Activated T-cell treated with anti-CD3 and anti-CD28 coated beads, Interleukin-2, amount 50 U/mL, for 4 hours (primary cell): Measurements from ENCODE around the gene RHOBTB3. TPM values are rescaled to one million over a fixed set of nuclear protein-coding genes. Genes with fewer than 3 reads are reported as not detected.

ENCODE experiments used
- ATAC-seq, 2 donors: fragments of 200-7000 bp; cut with Tn5 transposase; one replicate each; pipeline ENCODE4 v1.10.0; 2021
- DNase-seq: peaks from one replicate; pipeline ENCODE4 v3.0.0-alpha.2; 2020
- H3K27me3 Mint-ChIP-seq: one replicate; pipeline ENCODE4 v1.8.0; 2021; ENCODE audit warnings: low read depth, mixed read lengths
- H3K36me3 Mint-ChIP-seq: one replicate; pipeline ENCODE4 v1.8.0; 2022; ENCODE audit warnings: mixed read lengths; ENCODE audit not compliant: insufficient read depth
- H3K4me1 Mint-ChIP-seq: one replicate; pipeline ENCODE4 v1.8.0; 2021; ENCODE audit warnings: low read depth, mixed read lengths
- H3K4me3 Mint-ChIP-seq: one replicate; pipeline ENCODE4 v1.8.0; 2021; ENCODE audit warnings: mild to moderate bottlenecking, moderate library complexity, mixed read lengths
- H3K9me3 Mint-ChIP-seq: one replicate; pipeline ENCODE4 v1.8.0; 2021; ENCODE audit warnings: mixed read lengths
- total RNA-seq, 3 donors: library from RNA; stranded (reverse); gene quantifications; one replicate each; pipeline ENCODE4 v1.2.1, GENCODE V29; 2021

RHOBTB3 gene
- total RNA-seq, 3 donors from 2014 or later = 2.2 to 5.0 (median 3.9) TPM

DNA sequence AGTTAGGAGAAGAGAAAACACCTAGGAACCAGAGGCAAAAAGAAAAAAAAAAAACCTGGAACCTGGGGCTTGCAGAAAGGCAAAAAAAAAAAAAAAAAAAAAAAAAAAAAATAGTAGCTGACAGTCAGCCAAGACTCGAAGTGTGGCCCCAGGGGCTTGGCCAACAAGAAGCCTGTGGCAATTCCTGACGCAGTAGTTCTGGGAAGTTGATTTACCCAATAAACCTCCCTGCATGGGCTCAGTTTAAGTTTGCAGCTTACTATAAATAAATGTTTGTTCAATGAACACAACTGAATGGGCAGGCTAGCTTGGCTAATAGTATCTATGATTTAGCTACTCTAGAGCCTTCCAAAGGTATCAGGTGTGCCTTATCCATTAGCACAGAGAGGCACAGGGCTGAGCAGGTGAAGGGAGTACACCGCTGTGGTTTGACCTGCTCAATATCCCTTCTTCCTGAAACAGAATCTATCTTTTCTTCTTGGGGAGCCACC is 112.6 kb downstream of the RHOBTB3 start:
- Mint-ChIP-seq H3K36me3 (no peaks in the 10 kb centered on the region), H3K9me3 (no peaks in the 10 kb centered on the region), H3K4me1 (peaks cover 11% of the 10 kb centered on the region), H3K4me3 (no peak overlapping the region), H3K27me3 (no peaks in the 10 kb centered on the region)
- ATAC-seq = no peak
- no peak for DNase-seq

DNA sequence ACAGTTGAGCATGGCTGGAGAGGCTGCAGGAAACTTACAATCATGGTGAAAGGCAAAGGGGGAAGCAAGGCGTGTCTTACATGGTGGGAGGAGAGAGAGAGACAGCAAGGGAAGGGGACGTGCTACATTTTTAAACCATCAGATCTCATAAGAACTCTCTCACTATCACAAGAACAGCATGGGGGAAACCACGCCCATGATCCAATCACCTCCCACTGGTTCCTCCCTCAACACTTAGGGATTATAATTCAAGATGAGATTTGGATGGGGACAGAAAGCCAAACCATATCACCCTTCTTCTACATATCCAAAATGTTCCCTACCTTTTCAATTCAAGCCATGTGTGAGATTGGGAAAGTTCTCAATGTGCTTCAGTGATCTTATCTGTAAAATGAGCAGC is 114.3 kb downstream of the RHOBTB3 start:
- H3K9me3 Mint-ChIP-seq = no peaks in the 10 kb centered on the region
- H3K4me1 Mint-ChIP-seq = peaks cover 11% of the 10 kb centered on the region
- H3K27me3 Mint-ChIP-seq = no peaks in the 10 kb centered on the region
- no peak for DNase-seq
- ATAC-seq = no peak
- no peak overlapping the region for H3K4me3 Mint-ChIP-seq
- no peaks in the 10 kb centered on the region for H3K36me3 Mint-ChIP-seq

Other genes starting within 250 kb of the RHOBTB3 start
- 10 to 100 TPM; 39.8 to 42.2 (median 41.9) TPM for gene SKIC3, start 176.4 kb upstream of the RHOBTB3 start, total RNA-seq
- gene ARSK, start 176.2 kb upstream of the RHOBTB3 start, total RNA-seq = 1 to 10 TPM; 4.2 to 5.0 (median 4.6) TPM
- gene GPR150, start 111.2 kb upstream of the RHOBTB3 start, total RNA-seq = under 1 TPM; 0.53 to 0.57 (median 0.55) TPM
- 1 to 10 TPM; 3.2 to 5.4 (median 5.1) TPM for gene RFESD, start 84.6 kb upstream of the RHOBTB3 start, total RNA-seq
- gene SPATA9, start 48.3 kb upstream of the RHOBTB3 start, total RNA-seq = not detected
- 10 to 100 TPM; 10.1 to 16.3 (median 12.8) TPM for gene GLRX, start 91.4 kb downstream of the RHOBTB3 start, total RNA-seq
- 100 to 1,000 TPM in 1 of 3 donors, 10 to 100 TPM in 2; 69.7 to 103 (median 87.0) TPM for gene ELL2, start 230.5 kb downstream of the RHOBTB3 start, total RNA-seq